Activated CD4-positive, alpha-beta T cell treated with anti-CD3 and anti-CD28 coated beads for 24 hours (primary cell): ENCODE results near the gene SPSB1.
A peak's percentile ranks its signal among the peaks of the same experiment; 100 is the strongest.

ENCODE experiments used
- DNase-seq, 2 donors: peaks; one replicate each; pipeline ENCODE4 v3.0.0-alpha.2; 2020; ENCODE audit warnings: low read depth in 2 of 2

The SPSB1 gene

DNA sequence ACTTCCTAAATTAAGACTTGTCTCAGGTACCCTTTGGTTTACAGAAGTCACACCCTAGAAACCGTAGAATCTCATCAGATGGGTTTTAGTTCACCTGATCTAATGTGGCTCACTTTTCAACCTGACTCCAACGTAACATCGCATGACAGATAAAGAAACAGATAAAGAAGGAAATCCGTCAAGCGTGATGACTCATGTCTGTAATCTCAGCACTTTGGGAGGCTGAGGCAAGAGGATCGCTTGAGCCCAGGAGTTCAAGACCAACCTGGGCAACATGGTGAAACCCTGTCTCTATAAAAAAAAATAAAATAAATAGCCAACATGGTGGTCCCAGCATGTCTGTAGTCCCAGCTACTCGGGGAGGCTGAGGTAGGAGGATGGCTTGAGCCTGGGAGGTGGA is 97.3 kb downstream of the SPSB1 start:
- DNase-seq, result no peak

DNA sequence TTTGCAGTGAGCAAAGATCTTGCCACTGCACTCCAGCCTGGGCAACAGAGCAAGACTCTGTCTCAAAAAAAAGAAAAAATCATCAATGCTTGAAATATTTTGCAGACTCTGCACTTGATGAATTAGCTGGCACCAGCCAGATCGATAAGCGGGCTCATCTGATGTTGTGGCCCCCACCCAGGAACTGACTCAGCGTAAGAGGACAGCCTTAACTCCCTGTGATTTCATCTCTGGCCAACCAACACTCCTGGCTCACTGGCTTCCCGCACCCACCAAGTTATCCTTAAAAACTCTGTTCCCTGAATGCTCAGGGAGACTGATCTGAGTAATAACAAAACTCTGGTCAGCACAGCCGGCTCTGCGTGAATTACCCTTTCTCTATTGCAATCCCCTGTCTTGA is 98.9 kb downstream of the SPSB1 start:
- no peak for DNase-seq

DNA sequence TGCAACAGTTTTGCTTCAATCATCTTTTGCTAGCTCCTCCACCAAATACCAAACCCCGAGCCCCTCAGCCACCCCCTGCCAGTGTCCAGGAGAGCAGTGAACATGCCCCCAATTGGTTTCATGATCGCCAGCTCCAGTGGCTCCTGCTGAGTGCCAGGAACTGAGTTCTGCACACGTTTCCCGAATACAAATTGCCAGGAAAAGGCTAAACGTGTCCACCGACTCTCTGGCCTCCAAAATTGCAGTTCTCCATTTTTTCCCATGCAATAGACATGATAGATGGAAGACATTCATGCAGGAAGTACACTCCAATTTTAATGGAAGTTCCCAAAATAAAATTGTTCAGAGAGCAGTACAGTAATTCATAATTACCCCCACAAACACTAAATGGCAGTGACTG is 101.3 kb downstream of the SPSB1 start:
- DNase-seq, result no peak

DNA sequence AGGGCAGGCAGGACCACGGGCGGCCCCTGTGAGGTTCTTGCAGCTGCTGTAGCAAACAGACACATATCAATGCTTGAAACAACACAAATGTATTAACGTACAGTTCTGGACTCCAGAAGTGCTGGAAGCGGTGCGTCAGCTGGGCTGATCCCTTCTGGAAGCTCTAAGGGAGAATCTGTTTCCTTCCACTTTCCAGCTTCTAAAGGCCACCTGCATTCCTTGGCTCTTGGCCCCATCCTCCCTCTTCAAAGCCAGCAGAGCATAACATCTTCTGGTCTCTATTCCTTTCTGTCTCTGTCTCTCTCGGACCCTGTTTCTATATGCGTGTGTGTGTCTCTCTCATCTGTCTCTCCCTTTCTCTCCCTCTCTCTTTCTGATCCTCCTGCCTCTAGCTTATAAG is 102.3 kb downstream of the SPSB1 start:
- no peak for DNase-seq

DNA sequence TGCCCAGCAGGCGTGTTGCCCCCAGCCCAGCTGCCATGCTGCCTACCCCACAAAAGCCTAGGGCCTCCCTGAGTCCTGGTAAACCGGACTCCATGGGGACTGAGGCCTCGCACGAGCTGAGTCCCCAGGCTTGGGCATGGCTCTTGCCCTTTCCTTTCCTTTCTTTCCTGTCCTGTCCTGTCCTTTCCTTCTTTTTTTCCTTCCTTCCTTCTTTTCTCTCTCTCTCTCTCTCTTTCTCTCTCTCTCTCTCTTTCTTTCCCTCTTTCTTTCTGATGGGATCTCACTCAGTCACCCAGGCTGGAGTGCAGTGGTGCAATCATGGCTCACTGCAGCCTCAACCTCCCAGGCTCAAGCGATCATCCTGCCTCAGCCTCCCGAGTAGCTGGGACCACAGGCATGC is 104.4 kb downstream of the SPSB1 start:
- no peak for DNase-seq

DNA sequence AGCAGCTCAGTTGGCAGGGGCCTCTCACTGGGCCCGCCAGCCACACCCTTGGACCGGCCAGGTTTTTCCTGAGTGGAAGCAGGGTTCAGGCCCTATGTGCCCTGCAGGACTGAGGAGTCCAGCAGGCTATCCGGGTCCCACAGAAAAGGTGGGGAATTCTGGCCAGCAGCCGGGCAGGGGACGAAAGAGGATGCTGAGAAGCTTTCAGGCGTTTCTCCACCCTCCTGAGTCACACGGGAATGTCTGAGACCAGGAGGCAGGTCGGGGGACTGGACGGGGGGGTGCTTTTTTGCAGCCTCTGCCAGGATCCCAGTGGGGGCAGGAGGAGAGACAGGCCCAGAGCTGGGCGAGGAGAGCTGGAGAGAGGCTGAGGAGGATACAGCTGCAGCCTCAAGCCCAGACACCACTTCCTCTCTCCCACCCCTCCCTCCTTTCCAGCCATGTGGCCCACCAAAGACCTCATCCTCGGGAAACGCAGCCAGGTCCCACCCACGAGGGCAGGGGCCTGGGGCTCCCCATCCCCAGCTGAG is 105.4 kb downstream of the SPSB1 start:
- DNase-seq, result no peak

DNA sequence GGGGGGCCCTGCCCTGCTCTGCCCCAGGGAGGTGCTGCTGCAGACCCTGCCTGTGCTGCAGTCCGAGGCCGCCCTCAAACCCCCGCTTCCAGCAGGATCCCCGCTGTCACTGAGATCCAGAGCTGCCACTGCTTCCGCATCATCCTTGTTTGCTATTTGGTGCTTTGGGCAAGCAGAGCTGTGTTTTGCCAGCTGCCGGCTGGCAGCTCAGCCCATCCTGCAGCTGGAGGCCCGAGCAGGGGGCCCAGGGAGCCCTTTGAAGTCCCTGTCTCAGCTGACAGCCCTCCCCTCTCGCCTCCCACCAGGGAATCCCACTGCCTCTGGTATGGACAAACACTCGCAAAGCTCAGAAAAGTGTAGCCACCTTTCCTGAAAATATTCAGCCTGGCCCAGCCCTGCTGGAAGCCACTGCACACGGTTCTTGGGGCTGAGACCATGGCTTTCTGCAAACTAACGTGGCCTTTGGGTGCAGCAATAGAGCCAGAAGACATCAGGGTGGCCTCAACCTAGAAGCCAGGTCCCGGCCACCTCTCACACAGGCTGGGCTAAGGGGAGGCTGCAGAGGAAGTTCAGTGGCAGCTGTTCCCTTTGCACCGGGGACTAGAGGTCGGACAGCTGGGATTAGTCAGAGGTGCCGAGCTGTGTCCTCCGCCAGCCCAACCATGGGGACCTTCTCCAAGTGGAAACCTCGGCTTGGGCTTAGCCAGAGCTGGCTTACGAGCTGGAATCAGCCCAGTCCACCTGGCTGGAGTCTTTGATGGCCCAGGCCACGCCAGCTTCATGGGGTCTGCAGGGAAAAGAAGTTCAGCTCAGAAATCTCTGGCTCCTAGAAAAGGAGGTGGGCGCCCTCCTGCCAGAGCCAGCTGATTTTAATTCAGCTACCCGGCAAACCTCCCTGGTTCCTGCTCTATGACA is 107.1 kb downstream of the SPSB1 start:
- DNase-seq, result no peak

DNA sequence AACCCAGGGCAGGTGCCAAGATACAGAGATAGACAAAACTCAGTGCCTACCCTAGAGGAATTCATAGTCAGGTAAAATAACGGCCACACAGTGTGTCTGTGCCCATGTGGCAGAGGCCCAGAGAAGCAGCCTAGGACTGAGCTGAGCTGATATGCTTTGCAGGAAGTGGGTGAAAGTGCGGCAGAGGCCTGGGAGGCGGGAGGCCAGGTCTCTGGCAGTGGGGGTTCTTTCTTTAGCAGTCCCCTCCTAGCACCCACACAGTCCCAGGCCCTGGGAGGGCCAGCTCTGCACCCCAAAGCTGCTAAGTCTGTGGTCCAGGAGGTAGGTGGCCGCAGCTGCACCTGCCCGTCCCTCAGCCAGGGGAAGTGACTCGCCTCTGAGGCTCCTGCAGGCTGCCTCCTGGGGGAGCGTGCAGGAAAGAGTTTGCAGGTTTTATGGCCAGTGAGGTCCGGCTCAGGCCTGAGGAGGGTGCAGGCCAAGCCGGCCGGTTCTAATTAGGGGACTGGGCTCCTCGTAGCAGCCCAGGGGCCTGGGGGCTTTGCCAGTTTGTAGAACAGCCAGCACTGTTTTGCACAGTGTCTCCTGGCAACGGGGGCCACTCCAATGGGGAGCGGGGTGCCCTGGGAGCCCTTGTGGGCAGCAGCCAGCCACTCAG is 107.9 kb downstream of the SPSB1 start:
- DNase-seq, result no peak

DNA sequence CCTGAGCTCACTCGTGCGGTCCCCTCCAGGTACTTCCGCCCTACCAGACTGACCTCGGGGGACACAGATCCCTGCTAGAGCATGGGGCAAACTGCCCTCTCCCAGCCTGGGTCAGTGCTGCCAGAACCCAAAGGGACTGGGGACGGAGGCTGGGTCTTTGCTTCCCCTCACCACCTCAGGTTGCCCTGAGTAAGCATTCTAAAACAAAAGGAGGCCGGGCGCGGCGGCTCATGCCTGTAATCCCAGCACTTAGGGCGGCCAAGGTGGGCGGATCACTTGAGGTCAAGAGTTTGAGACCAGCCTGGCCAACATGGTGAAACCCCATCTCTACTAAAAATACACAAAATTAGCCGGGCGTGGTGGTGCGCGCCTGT is 108.4 kb downstream of the SPSB1 start:
- DNase-seq, result no peak

- no peak for DNase-seq
These were observed 109.5 kb downstream of the SPSB1 start for GRCh38 chr1:9402256-9402616.

- no peak for DNase-seq
These were observed 110.1 kb downstream of the SPSB1 start for GRCh38 chr1:9402717-9403225.

- no peak for DNase-seq
These were observed 111.6 kb downstream of the SPSB1 start for GRCh38 chr1:9404117-9404914.

DNA sequence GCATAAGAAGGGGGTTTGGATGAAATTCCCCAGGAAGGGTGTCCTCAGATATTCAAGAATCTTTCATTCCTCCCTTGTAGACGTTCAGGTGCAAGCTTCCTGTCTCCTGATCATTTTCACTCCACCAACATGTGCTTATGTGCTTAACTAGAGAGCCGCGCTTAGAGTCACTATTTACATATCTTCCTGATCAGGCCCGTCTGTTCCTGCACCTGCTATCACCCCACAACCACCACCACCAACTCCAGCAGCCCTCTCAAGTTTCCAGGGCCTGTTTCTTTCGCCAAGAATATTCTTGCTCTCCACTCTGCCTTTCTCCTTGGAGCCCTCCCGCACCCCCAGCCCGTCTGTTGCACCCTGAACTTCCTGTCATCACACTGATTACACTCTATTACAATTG is 113.4 kb downstream of the SPSB1 start:
- no peak for DNase-seq

GRCh38 chr1:9410737-9411297 is 118.1 kb downstream of the SPSB1 start:
- DNase-seq, result no peak

DNA sequence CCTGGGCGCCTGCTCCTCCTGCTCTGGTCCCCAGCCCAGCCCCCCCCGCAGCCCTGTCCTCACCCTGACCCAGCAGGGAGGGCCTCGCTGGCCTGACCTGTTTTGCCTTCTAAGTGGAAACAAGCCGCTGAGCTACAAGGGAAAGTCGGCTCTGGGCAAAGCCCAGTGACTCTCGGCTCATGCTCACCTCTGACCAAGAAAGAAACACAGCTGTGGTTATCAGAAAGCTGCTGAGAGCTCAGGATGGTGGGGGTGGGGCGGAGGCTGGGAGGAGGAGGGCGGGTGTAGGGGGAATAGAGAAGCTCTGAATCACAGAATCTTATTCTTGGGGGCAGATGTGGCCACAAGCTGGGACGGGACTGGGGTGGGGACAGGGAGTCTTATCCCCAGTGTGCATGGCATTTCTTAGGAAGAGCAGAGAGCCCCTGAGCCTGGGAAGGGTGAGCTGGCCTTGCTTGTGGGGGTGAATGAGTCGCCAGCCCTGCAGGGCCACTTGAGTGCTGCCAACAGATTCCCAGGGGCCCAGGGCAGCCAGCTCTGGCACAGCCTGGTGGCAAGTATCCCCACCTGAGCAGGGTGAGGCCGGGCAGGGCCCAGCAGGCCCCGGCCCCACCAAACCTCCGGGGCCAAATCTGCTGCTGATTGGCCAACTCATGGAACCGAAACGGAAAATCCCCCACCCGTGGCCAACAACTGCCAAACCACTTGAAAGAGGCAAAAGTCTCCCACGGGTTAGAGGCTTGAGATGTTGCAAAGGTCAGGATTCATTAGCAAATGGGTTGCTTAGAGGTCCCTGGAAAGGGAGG is 120.6 kb downstream of the SPSB1 start:
- peak; percentile 51 to 66 for DNase-seq

DNA sequence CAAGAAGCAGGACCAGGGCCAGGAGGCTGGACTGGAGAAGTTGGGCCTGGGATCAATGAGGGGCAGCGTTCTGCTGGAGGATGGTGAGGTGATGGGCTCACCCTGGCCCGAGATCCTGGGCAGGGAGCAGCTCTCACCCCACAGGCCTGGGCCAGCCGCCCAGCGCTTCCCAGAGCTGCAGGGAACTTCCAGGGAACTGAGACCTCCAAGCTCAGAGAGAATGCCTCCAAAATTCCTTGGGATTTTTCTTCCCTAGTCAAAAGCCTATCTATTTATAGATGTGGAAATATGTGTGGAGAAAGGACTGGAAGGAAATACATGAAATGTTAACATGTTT is 121.2 kb downstream of the SPSB1 start:
- no peak for DNase-seq

- no peak for DNase-seq
These were observed 123.8 kb downstream of the SPSB1 start for GRCh38 chr1:9416506-9416905.

DNA sequence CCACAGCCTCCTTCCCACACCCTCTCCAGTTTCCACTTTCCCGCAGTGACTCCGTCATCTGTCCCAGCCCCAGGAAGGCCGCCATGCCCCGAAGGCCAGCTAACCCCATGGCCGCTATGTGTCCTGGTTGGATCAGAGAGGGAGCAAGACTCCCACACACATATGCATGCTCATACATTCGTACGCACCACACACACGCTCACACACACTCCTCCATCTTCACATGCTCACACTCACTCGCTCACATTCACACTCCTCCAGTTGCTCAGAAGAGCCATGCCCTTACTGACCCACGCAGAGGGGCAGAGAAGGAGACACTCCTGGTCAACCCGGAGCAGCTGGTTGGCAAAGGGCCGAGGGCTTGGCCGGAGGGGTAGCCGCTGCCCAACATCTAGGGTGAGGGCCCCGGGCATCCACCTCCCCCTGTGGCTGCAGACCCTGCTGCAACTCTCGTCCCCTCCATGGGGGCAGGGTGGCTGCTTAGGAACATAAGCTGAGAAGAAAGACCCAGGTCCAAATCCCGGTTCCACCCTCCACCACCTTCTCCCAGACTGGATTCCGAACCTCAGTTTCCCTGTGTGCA is 124.3 kb downstream of the SPSB1 start:
- no peak for DNase-seq

DNA sequence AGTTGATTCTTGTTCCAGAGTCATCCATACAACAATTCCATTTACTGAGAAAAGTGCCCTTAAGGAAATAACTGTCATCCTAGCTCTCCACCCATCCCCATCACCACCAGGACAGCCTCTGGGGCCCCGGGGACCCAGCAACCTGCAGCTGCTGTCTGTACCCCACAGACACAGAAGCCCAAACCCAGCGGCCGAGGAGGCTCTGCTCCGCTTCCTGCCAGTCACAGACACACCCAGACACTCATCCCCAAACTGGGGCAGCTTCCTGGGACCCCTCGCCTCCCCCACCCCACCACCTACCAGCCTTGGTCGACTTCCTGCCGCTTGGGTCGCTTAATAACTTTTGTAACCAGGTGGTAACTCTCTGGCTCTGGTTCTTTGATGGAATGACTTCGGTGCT is 125.0 kb downstream of the SPSB1 start:
- DNase-seq, result no peak

DNA sequence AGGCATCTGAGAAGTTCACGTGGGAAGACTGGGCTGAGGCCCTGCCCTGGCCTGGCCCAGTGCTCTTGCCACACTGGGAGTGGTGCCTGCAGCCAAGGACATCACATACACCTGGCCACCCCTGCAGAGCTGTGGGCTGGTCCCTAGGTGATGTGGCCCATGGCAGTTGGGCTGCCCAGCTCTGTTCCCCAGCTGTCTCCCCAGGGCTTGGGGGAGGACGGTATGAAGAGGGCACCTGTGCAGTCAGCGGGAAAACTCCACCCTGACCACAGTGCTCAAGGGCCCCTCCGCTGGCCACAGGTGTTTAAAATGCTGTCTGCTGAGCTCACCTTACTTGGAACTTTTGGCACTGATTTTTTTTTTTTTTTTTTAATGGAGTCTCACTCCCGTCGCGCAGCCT is 126.2 kb downstream of the SPSB1 start:
- no peak for DNase-seq
